HCT116 (cell line): ENCODE results near the gene RELB.

Experiments
- CTCF ChIP-seq, 3 experiments: fragments of 200-600 bp in 1 of 3; sonication (generic) in 1 of 3; IDR thresholded peaks in 2 of 3; conservative IDR thresholded peaks in 1 of 3; 2 replicates each; pipeline ENCODE4 v1.5.1; 2012 to 2017; ENCODE audit warnings: low read depth in 2 of 3, low read length in 2 of 3, antibody characterized with exemption in 1 of 3, borderline replicate concordance in 1 of 3, control low read depth in 1 of 3, mild to moderate bottlenecking in 1 of 3, mixed read lengths in 1 of 3, mixed run types in 1 of 3, moderate library complexity in 1 of 3; ENCODE audit not compliant: insufficient read depth in 1 of 3
- EGR1 ChIP-seq: IDR thresholded peaks from 2 replicates; pipeline ENCODE4 v1.6.1; 2012; ENCODE audit warnings: low read depth
- ELF1 ChIP-seq: IDR thresholded peaks from 2 replicates; pipeline ENCODE4 v1.6.1; 2012; ENCODE audit warnings: low read depth, borderline replicate concordance
- EZH2 ChIP-seq: fragments of 200-600 bp; sonication (generic); IDR thresholded peaks from 2 replicates; pipeline ENCODE4 v1.6.1; 2017; ENCODE audit warnings: antibody characterized with exemption, mixed run types
- POLR2A ChIP-seq: IDR thresholded peaks from 2 replicates; pipeline ENCODE4 v1.7.0; 2011; ENCODE audit warnings: borderline replicate concordance; ENCODE audit not compliant: insufficient read depth, insufficient read length; ENCODE audit errors: extremely low read depth
- POLR2AphosphoS5 ChIP-seq: IDR thresholded peaks from 2 replicates; pipeline ENCODE4 v1.6.1; 2011; ENCODE audit warnings: mild to moderate bottlenecking, low read depth, low read length, moderate library complexity
- RAD21 ChIP-seq: IDR thresholded peaks from 2 replicates; pipeline ENCODE4 v1.6.1; 2012; ENCODE audit warnings: low read depth, mild to moderate bottlenecking
- REST ChIP-seq: IDR thresholded peaks from 2 replicates; pipeline ENCODE4 v1.6.1; 2012; ENCODE audit warnings: low read depth
- SIN3A ChIP-seq: IDR thresholded peaks from 2 replicates; pipeline ENCODE4 v1.6.1; 2012; ENCODE audit warnings: low read depth
- SRF ChIP-seq: IDR thresholded peaks from 2 replicates; pipeline ENCODE4 v1.6.1; 2012; ENCODE audit warnings: low read depth
- YY1 ChIP-seq: IDR thresholded peaks from 2 replicates; pipeline ENCODE4 v1.6.1; 2011; ENCODE audit warnings: low read length, low read depth, moderate library complexity, mild to moderate bottlenecking; ENCODE audit not compliant: insufficient replicate concordance; ENCODE audit errors: extremely low read depth
- ZFX ChIP-seq: fragments of 450-650 bp; IDR thresholded peaks from 2 replicates; pipeline ENCODE4 v1.6.1; 2017

DNA sequence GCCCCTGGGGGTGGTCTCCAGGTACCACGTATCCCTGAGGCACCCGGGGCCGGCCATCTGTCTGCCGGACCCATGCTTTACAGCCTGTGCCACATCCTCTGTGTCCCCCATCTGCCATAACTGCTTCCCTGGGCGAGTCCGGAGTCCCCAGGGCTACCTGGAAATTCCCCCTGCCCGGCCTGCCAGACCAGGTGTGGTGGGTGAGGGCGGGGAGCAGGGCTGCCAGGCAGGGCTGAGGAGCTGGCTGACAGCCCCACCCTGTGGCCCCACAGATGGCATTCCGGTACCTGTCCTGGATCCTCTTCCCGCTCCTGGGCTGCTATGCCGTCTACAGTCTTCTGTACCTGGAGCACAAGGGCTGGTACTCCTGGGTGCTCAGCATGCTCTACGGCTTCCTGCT is 10.3 kb upstream of the RELB start:
- no peak for TF ChIP-seq CTCF (IDR thresholded peaks at IDR 0.05 in 2 of 3, conservative IDR thresholded peaks at IDR 0.05 in 1 of 3; ENCODE audit: borderline replicate concordance in 1 of 3, insufficient read depth in 1 of 3, low read depth in 2 of 3, low read length in 2 of 3)
- no peak for TF ChIP-seq SRF
- TF ChIP-seq ELF1: no peak
- TF ChIP-seq POLR2AphosphoS5: no peak
- no peak for TF ChIP-seq REST
- no peak for TF ChIP-seq POLR2A
- no peak for TF ChIP-seq ZFX
- TF ChIP-seq RAD21: no peak
- TF ChIP-seq SIN3A: no peak
- TF ChIP-seq EGR1: no peak
- no peak for TF ChIP-seq YY1
- no peak for TF ChIP-seq EZH2
